ENCODE data around the gene RNF130.
"Not testable (repeated sequence)": the region's sequence is repeated elsewhere in the genome, so short reads cannot be mapped to it uniquely, and the experiment has no call there.

The RNF130 gene

DNA sequence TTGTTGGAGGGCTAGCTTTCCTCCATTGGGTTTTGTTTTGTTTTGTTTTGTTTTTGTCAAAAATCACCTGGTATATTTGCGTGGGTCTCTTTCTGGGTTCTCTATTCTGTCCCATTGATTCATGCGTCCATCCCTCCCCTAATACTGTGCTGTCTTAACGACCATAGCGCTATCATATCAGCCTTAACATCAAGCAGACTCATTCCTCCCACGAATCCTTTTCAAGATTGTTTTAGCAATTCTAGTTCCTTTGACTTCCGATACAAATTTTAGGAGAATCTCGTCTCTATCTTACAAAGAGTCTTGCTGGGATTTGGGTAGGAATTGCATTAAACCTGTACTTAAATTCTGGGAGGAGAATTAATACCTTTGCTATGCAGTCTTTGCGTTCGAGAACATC lies 31.1 kb upstream of the RNF130 start:
- no peak for DNase-seq

DNA sequence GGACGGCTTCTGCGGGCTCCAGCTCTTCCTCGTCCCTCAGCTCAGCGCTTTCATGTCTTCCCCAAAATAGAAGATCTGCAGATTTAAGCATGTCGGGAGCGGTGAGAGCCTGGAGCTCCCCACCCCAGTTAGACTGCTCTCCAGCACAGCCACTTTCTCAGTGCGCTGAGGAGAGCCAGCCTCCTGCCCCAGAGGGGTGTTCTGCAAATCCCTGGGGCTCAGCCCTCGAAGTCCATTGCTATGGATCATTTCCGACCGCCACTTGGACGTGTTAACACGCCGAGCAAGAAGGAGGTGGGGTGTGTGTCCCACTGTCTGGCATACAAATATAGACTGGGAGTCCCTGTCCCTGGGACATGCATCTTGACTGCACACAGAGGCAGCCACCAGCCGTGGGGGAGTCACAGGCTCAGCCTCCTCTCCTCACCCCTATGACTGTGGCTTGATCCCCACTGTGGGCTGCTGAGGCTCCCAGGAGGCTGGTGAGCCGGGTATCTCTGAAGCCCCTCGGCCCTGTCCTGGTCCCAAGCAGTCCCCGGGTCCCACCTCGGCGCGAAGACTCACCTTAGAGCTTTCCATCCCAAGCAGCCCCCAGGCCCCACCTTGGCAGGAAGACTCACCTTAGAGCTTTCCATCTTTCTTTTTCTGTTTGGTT lies 30.0 kb upstream of the RNF130 start:
- no peak for DNase-seq

DNA sequence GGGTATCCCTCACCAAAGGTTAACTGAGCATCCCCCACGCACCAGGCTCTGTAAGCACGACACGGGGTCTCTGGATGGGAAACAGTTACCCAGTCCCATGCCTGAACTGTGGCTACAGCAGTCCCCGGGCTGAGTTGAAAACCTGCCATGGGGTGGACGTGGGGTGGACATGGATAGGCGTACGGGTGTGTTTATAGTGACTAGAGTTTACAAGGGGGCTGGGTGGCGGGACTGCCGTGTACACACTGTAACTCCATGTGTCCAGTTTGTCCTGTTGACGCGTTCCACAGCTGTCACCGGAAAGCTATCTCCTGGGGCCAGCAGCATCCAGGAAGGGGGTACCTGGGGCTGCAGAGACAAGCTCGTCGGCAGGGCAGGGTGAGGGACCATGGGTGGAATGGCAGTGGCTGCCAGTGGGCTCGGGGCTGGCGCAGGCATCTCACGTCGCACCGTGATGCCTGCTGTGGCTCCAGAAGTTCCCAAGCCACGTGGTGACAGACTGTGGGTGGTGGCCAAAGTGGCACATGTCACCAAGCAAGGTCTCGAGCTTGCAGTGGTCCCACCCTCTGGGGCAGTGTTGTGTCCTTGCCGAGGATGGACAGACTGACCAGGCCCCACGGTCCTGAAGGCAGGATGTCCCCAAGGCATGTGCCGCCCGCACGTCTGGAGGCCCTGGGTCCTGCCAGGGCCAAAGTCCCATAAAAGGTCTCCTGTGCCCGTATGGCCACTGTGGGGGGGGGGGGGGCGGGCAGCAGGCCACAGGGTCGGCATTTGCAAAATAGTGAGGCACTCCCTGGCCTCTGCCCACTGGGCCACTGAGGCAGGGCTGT lies 29.3 kb upstream of the RNF130 start:
- no peak for DNase-seq

DNA sequence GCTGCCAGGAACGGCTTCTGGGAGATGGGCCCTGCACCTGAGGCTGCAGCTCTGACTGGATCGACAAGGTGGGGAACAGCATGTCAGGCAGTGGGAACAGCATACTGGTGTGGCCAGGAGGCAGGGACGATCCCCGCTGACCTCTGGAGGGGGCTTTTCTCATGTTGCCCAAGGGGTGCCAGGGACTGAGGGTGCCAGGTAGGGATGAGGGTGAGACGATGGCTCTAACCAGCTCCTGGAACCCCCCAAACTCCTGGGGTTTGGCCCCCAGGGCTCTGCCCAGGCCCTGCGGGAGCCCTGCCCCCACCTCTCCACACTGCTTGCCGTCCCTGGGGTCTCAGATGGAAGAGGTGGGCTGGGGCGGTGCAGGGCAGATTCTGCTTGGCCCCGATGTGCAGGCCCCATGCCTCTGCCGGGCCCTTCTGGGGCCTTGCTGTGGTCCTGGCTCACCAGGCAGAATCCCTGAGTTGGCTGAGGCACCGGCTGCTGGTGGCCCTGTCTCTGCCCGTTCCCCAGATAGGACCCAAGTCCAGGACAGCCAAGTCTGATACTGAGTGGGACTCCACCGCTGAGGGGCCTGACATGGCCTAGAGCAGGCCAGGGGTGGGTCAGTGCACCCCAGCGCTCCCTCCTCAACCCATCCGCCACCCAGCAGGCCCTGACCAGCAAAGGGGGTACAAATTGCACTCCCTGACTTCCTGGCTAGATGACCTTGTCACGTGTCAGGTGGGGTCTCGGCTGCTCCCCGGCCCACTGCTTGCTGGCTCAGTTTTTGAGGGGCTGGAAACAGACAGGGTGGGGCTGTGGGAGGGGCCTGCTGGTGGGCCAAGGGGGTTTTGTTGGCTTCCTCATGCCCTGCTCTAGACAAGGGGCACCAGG lies 28.4 kb upstream of the RNF130 start:
- DNase-seq = no peak

DNA sequence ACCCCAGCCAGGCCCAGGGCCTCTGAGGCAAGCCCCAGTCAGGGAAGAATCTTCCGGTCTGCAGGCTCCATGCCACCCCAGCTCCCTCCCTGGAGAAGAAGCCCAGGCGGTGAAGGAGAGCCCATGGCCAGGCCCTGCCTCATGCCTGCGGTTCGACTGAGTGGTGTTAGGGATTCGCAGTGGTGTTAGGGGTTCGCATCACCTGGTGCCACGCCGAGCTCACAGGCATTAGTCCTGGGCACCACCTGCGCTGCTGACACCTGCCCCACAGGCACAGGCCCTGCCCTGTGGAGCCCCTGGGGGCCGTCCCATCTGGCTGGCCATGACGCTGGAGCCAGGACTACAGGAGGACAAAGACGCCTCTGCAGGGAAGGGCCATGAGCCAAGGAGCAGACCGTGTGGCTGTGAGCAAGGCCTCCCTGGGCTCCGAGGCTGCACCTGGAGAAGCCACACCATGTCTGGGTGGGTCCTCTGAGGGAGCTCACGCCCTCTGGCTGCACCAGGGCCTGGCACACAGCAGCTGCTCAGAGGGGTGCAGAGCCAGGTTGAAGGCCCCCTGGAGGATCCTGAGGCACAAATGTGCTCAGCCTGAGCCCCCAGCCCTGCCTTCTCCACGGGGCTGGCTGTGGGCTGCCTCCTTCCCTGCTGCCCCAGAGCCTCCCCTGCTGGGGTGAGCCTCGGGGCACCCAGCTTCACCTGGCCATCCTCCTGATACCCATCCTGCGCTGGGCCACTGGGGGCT lies 27.6 kb upstream of the RNF130 start:
- no peak for DNase-seq

DNA sequence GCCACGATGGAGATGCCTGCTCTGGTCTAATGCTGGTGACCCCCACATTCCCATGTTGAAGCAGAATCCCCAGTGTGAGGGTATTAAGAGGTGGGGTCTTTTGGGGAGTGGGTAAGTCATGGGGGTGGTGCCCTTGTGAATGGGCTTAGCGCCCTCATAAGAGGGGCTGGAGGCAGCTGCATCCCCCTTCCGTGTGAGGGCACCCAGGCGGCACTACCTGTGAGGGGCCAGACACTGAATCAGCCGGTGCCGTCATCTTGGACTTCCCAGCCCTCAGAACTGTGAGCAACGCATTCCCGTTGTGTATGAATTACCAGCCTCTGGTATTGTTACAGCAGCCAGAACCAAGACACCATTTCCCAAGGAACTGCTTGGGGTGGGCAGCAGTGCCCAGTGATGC lies 27.0 kb upstream of the RNF130 start:
- DNase-seq = no peak

DNA sequence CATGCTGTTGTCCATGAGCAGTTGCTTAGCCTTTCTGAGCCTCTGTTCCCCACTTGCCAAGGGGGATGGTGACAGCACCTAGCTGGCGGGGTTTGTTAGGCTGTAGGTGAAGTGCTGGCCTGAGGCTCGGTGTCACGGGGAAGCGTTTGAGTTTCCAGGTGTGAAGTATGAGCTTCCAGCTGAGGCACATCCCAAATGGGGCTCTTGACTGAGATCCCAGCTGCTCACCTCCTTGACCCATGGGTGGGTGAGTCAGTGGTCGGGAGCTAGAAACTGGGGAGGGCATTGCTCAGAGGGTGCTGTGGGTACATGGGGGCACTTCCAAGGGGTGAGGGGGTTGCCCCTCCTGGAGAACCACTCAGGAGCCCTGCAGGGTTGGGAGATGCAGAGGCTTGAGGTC lies 26.4 kb upstream of the RNF130 start:
- DNase-seq = no peak

DNA sequence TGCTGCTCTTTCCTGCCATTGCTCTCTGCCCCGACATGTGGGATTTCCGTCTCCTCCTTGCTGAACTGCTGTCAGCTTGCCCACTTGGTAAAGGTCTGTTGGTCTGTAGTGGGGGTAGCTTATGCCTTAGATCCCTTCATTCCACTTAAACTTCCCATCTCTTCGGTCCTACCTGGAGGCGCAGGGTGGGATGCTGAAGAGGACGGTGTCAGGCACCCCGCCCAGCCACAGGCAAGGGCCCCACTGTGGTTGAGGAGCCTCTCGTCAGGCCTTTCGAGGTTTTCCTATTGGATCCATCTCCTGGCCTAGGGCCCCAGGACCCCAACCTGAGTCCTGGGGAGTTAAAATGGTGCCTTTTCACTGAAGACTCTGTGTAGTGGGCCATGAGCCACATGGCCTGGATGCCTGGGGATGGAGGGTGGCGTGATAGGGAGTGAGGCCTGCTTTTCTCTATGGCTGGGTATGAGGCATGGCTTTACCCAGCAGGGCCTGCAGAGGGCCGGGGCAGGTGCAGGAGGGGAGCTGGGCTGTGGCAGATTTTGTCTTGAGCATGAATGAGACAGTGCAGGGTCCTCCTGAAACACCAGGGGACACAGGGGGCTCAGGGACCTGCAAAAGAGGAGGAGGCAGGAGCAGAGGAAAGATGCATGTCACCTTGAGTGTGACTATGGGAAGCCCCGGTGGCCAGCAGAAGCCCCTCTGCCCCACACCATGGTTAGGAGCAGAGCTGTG lies 25.8 kb upstream of the RNF130 start:
- DNase-seq = no peak

DNA sequence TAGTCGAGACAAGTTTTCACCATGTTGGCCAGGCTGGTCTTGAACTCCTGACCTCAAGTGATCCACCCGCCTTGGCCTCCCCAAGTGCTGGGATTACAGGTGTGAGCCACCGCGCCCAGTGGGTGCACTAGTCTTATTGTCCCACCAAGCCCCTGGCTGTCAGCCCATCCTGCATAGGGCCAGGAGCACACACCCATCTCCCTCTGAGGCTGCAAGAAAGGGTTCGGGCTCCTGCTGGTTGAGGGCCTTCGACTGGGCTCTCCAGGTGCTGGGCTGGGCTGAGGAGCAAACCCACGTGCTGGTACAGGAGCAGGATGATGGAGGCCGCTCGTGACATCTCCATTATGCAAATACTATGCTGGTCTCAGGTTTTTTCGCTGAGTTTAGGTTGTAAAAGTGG lies 25.1 kb upstream of the RNF130 start:
- DNase-seq = no peak

DNA sequence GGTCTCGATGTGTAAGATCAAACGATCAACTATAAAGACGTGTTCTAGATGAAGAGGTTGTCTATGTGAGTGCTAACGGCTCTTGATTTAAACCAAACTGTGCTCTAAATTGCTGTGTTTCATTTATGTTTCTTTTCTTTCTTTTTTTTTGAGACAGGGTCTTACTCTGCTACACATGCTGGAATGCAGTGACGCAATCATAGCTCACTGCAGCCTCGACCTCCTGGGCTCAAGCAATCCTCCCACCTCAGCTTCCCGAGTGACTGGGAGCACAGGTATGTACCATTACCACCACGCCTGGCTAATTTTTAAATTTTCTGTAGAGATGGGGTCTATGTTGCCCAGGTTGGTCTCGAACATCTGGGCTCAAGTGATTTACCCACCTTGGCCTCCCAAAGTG lies 24.0 kb upstream of the RNF130 start:
- DNase-seq = no peak

DNA sequence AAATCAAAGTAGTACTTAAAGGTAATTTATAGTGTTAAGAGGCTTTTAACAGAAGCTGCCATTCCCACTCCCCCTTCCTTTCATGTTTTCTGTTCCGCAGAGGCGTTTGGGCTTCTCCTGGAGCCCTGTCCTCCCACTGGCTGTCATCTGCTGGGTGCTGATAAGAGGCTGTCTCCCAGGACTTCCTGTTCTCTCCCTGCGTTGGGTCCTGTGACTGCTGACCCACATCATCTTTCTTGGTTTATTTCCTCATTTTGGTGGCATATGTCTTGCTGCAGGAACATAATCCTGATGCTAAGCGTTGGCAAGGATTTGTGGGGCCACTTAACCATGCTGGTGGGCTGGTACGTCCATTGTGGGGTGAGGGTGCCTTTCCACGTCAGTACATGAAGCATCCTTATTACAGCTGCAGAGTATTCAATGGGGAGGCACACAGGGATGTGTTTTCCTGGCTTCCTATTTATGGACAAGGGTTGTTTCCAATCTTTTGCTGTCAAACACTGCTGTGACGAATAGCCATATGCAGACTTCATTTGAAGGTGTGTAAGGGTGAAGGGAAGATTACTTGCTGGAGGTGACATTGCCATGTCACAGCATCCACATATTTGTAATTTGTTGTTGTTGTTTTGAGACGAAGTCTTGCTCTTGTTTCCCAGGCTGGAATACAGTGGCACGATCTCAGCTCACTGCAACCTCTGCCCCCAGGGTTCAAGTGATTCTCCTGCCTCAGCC lies 22.3 kb upstream of the RNF130 start:
- DNase-seq = no peak

DNA sequence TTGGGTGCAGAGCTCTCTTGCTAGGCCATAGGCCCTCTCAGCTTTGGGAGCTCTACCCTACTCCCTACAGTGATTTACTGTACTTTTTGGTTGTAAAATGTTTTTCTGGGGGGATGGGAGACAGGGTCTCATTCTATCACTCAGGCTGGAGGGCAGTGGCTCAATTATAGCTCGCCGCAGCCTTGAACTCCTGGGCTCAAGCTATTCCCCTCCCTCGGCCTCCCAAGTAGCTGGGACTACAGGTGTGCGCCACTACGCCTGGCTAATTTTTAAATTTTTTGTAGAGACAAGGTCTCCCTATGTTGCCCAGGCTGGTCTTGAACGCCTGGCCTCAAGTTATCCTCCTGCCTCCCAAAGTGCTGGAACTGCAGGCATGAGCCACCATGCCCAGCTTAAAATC lies 21.7 kb upstream of the RNF130 start:
- DNase-seq = no peak

DNA sequence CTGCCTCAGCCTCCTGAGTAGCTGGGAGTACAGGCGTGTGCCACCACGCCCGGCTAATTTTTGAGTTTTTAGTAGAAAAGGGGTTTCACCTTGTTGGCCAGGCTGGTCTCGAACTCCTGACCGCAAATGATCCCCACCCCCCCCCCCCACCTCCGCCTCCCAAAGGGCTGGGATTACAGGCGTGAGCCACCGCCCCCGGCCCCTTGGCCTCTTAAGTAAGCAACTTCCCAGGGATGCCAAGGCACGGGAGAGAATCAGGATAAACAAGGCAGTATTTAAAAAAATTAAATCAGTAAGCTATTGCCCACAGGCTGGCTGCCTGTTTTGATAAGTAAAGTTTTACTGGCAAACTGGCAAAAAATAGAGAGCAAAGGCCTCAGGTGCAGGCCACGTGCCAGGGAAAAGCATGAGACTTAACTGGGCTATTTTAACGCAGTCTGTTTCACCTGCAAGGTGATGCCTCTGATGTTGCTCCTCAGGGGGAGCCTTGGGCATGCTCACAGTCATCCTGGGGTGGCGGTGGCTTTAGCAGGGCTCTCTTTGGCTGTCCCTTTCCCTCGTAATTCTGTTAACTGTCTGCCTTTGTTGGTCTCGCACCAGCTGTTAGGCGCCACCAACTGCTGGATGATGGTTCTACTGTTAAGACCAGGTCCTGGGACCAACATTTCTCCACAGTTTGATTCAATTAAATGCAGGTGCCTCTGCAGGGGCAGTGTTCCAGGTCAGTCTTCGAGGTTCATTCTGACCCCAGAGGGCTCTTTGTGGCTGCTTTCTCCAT lies 19.4 kb upstream of the RNF130 start:
- DNase-seq = peak; percentile 22

DNA sequence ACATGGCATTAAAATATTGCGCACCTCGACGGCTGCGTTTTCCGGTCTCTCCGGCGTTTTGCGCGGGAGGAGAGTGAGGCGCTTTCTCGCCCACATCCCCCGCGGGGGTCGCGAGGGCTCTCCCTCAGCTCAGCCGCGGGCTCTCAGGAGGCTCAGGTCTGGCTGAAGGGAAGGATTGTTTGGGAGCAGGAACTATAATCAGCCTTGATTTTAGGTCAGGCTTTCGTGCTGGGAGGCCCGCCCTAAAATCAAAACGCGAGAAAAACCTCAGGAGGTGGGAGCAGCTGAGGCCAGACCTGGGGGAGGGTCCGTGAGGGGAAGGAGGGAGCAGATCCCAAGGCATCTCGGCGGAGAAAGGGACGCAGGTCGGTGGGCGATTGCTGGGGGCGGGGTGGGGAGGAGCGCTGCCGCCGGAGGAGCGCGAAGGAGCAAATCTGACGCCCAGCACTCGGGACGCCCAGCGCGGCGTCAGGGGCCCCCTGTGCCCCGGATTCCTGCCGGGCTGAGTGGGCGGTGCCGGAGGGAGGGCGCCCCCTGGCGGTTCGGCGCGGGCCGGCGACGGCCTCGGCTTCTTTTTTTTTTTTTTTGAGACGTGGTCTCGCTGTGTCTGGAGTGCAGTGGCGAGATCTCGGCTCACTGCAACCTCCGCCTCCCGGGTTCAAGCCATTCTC lies 18.7 kb upstream of the RNF130 start:
- peak; percentile 76 for DNase-seq

DNA sequence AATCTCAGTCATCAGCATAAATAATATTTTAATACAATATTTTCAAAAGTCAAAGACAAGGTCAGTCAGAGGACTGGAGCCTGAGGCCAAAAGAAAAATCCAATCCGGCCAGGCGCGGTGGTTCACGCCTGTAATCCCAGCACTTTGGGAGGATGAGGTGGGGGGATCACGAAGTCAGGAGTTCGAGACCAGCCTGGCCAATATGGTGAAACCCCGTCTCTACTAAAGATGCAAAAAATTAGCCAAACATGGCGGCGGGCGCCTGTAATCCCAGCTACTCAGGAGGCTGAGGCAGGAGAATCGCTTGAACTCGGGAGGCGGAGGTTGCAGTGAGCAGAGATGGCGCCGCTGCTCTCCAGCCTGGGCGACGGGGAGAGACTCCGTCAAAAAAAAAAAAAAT lies 18.1 kb upstream of the RNF130 start:
- DNase-seq = not testable (repeated sequence)

DNA sequence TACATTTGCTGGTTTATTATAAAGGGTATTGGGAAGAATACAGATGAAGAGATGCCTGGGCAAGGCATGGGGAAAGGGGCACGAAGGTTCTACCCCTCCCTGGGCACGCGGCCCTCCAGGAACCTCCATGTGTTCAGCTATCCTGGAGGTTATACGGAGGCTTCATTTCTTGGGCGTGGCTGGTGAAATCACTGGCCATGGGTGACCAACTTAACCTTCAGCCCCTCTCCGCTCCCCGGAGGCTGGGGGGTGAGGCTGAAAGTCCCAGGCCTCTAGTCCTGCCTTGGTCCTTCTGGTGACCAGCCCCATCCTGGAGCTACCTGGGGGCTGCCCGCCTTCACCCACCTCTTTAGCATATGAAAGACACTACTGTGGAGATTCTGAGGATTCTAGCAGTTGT lies 17.0 kb upstream of the RNF130 start:
- DNase-seq = no peak

DNA sequence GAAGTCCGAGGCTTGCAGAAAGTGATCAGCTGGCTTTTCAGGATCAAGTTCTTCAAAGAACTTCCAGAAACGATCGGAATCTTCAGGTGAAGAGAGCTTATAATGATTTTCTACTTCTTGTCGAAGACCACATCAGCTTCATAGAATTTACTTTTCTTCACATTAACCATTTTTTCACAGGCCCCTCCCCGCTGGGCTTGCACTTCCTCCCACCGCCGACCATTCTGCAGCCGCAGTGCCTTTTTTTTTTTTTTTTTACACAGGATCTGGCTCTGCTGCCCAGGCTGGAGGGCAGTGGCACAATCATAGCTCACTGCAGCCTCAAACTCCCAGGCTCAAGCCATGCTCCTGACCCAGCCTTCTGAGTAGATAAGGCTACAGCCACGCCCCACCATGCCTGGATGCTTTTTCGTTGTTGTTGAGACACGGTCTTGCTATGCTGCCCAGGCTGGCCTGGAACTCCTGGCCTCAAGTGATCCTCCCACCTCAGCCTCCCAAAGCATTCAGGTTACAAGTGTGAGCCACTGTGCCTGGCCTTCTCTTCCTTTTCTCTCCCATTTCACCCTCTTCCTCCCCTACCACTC lies 15.3 kb upstream of the RNF130 start:
- no peak for DNase-seq

DNA sequence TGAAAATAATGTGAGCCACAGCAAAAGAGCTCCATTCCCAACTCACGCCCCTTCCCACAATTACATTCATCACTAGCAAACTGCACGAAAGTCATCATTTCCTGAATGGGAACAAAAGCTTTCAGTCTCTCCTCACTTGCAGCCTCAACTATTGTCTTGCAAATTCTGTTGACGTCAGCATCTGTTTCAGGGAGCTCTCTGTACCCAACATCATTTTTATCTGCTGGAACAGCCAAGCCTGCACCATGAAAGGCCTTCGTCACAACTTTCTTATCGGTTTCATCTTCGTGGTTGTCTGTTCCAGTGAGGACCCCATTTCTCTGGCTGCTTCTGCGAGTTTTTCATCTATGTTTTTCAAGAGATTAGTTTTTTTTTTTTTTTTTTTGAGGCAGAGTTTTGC lies 14.3 kb upstream of the RNF130 start:
- no peak for DNase-seq
